Measurements from ENCODE around the gene EEIG1. TPM values are rescaled to one million over a fixed set of nuclear protein-coding genes. Genes with fewer than 3 reads are reported as not detected.

The EEIG1 gene
- total RNA-seq, 3 donors from 2014 or later: 127 to 168 (median 144) TPM

DNA sequence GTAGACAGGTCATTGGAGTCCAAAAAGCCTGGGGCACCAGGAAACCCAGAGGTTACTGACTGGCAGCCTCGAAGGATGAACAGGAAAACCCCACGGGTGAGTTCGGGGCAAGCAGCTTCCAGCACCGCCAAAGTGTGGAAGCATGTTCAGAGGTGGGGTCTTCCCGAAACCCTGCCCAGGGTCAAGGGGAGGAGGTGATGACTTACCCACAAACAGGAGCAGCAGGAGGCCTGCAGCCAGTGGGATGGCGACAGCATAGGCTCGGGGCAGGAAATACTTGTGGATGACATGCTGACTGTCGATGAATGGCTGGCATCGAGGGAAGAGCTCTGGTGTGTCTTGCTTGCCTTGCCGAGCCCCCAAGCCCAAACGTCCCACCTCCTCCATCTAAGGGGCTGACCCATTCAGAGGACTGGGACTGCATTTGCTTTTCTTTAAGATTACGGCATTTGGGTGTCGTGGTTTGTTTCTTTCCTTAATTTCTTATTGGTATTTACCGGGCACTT lies 44.4 kb downstream of the EEIG1 start:
- intact Hi-C loops (cut with DNase I, micrococcal nuclease): no loop called here
- Histone ChIP-seq H3K4me3 (no peak overlapping the region), H3K4me1 (ENCODE audit: low read depth) (peaks cover 17% of the 10 kb centered on the region), H3K36me3 (ENCODE audit: low read depth) (no peaks in the 10 kb centered on the region), H3K9me3 (no peaks in the 10 kb centered on the region)
- TF ChIP-seq, protein P1, sequence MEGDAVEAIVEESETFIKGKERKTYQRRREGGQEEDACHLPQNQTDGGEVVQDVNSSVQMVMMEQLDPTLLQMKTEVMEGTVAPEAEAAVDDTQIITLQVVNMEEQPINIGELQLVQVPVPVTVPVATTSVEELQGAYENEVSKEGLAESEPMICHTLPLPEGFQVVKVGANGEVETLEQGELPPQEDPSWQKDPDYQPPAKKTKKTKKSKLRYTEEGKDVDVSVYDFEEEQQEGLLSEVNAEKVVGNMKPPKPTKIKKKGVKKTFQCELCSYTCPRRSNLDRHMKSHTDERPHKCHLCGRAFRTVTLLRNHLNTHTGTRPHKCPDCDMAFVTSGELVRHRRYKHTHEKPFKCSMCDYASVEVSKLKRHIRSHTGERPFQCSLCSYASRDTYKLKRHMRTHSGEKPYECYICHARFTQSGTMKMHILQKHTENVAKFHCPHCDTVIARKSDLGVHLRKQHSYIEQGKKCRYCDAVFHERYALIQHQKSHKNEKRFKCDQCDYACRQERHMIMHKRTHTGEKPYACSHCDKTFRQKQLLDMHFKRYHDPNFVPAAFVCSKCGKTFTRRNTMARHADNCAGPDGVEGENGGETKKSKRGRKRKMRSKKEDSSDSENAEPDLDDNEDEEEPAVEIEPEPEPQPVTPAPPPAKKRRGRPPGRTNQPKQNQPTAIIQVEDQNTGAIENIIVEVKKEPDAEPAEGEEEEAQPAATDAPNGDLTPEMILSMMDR (IDR thresholded peaks at IDR 0.05): no peak
- no peak for DNase-seq
- ATAC-seq: no peak

DNA sequence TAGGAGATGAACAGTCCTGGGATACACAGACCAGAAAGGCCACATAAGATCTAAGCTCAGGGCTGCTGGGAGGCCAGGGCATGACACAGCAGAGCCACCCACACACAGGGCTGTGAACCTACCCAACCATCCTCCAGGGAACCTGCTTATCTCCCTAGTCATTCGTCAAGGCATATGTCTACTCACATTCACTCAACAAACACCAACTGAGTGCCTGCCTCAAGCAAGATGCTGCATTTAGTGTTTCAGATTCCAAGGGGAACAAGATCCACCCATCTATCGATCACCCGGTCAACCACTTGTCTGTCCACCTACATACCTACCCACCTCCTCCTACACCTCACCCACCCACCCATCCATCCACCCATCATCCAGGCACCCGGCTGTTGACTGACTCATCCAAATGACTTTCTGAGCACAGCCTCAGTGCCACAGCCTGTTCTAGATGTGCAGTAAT lies 45.0 kb downstream of the EEIG1 start:
- DNase-seq (no peak), ATAC-seq (no peak)
- Histone ChIP-seq H3K4me1 (ENCODE audit: low read depth) (peaks cover 22% of the 10 kb centered on the region), H3K4me3 (no peak overlapping the region), H3K36me3 (ENCODE audit: low read depth) (no peaks in the 10 kb centered on the region), H3K9me3 (no peaks in the 10 kb centered on the region)
- intact Hi-C loops (cut with DNase I, micrococcal nuclease): no loop called here
- TF ChIP-seq, protein P1 (IDR thresholded peaks at IDR 0.05): no peak

DNA sequence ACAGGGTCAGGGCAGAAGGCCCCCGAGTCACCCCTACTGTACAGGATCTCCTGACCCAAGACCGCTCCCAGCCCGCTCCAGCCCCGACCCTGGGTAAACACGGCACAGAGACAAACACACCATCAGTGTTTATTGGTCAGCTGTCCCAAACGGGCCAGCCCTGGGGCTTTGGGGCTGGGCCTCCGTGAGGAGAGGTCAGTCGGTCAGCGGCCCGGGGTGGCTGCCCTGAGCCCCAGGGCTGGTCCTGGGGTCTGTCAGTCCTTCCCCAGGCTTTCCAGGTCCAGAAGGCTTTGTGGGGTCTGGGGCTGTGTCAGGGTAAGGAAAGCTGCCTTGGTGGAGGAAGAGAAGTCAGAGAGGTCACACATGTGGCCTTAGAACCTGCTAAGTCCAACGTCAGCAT lies 45.8 kb downstream of the EEIG1 start:
- intact Hi-C loops (cut with DNase I, micrococcal nuclease): no loop called here
- Histone ChIP-seq H3K9me3 (no peaks in the 10 kb centered on the region), H3K4me3 (no peak overlapping the region), H3K36me3 (ENCODE audit: low read depth) (no peaks in the 10 kb centered on the region), H3K4me1 (ENCODE audit: low read depth) (peaks cover 24% of the 10 kb centered on the region)
- TF ChIP-seq, protein P1 (IDR thresholded peaks at IDR 0.05): no peak
- no peak for DNase-seq
- no peak for ATAC-seq

DNA sequence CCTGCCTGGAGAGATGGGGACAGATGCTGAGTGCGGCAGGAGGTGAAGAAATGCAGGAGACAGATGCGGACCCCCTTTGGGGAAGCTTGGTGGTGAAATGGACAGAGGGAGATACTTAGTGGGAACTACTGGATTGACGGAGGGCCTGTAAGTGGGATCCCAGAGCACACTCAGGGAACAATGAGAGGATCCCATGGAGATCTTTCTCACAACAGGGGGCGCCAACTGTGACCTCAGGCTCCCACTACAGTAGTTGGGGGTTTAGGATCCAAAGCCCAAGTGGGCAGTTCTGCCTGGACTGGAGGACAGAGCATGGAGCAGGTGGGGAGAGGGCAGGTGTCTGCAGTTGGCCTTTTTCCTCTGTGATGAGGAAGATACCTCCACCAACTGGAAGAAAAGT lies 46.5 kb downstream of the EEIG1 start:
- intact Hi-C loops (cut with DNase I, micrococcal nuclease): no loop called here
- TF ChIP-seq, protein P1 (IDR thresholded peaks at IDR 0.05): no peak

DNA sequence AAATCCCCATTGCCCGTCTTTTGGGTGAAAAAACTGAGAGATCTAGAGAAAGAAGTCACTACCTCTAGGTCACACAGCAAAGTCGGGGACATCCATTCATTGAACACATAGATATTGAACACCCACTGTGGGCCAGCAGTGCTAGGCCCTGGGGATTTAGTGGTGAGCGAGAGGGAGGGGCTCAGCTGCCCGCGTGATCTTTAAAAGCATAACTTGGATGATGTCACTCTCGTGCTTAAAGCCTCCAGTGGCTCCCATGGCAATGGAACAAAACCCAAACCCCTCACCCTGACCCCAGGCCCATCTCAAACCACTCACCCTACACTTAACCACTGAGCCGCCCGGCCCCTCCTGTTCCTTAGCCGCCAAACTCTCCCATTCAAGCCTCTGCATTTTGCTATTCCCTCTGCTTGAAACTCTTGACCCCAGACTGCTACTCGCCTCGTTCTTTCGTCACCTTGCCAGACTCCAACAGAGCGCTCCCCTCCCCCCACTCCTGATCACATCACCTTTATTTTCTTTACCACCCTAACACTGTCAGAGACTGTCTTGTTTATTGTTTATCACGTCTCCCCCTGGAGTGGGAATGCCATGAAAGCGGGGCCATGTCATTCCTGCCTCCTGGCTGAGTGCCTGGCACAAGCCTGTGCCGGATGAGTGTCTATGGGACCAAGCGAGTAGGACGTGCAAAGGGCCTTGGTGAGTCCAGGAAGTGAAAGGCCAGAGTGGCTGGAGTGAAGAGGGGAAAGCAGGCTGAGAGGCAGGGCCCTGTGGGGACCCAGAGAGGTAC lies 49.5 kb downstream of the EEIG1 start:
- TF ChIP-seq, protein P1 (IDR thresholded peaks at IDR 0.05): no peak

More for the DNA sequence above, 46.5 kb downstream of the EEIG1 start:
- Histone ChIP-seq H3K36me3 (ENCODE audit: low read depth) (no peaks in the 10 kb centered on the region), H3K4me1 (ENCODE audit: low read depth) (peaks cover 24% of the 10 kb centered on the region), H3K9me3 (no peaks in the 10 kb centered on the region), H3K4me3 (no peak overlapping the region)
- ATAC-seq (no peak), DNase-seq (no peak)

More for the DNA sequence above, 49.5 kb downstream of the EEIG1 start:
- intact Hi-C loops (cut with DNase I, micrococcal nuclease): no loop called here
- peaks cover 25% of the 10 kb centered on the region for H3K4me1 ChIP-seq (ENCODE audit: low read depth)
- no peaks in the 10 kb centered on the region for H3K36me3 ChIP-seq (ENCODE audit: low read depth)
- H3K9me3 ChIP-seq: no peaks in the 10 kb centered on the region
- no peak for DNase-seq
- ATAC-seq: peak; percentile 1
- no peak overlapping the region for H3K4me3 ChIP-seq

Other genes with a start within 250 kb of the EEIG1 start
- gene TOR2A, start 245.7 kb downstream of the EEIG1 start, total RNA-seq: 10 to 100 TPM; 19.7 to 30.2 (median 28.2) TPM
- gene SH2D3C, start 202.3 kb downstream of the EEIG1 start, total RNA-seq: 1 to 10 TPM; 3.2 to 7.4 (median 4.7) TPM
- gene CDK9, start 195.0 kb downstream of the EEIG1 start, total RNA-seq: 100 to 1,000 TPM in 1 of 3 donors, 10 to 100 TPM in 2; 67.8 to 111 (median 75.9) TPM
- 10 to 100 TPM; 41.0 to 46.5 (median 41.3) TPM for gene FPGS, start 178.1 kb downstream of the EEIG1 start, total RNA-seq
- 10 to 100 TPM; 18.3 to 35.5 (median 34.8) TPM for gene ENG, start 126.3 kb downstream of the EEIG1 start, total RNA-seq
- gene AK1, start 103.3 kb downstream of the EEIG1 start, total RNA-seq: 100 to 1,000 TPM in 2 of 3 donors, 10 to 100 TPM in 1; 66.7 to 157 (median 106) TPM
- gene ST6GALNAC6, start 81.4 kb downstream of the EEIG1 start, total RNA-seq: 100 to 1,000 TPM; 121 to 266 (median 175) TPM
- 10 to 100 TPM; 31.0 to 39.2 (median 37.2) TPM for gene ST6GALNAC4, start 63.9 kb downstream of the EEIG1 start, total RNA-seq
- 1 to 10 TPM in 2 of 3 donors, under 1 TPM in 1; 0.58 to 1.9 (median 1.1) TPM for gene PIP5KL1, start 50.2 kb downstream of the EEIG1 start, total RNA-seq
- 10 to 100 TPM; 23.0 to 30.4 (median 29.4) TPM for gene DPM2, start 43.1 kb downstream of the EEIG1 start, total RNA-seq
- 10 to 100 TPM; 10.4 to 12.6 (median 11.9) TPM for gene NAIF1, start 86.3 kb upstream of the EEIG1 start, total RNA-seq
- gene SLC25A25, start 87.2 kb upstream of the EEIG1 start, total RNA-seq: 10 to 100 TPM; 19.1 to 27.3 (median 21.3) TPM
- 10 to 100 TPM; 65.3 to 99.7 (median 90.6) TPM for gene PTGES2, start 146.7 kb upstream of the EEIG1 start, total RNA-seq
- gene LCN2, start 168.5 kb upstream of the EEIG1 start, total RNA-seq: 100 to 1,000 TPM in 1 of 3 donors, 10 to 100 TPM in 2; 16.8 to 456 (median 20.5) TPM
- gene BBLN, start 179.3 kb upstream of the EEIG1 start, total RNA-seq: 10 to 100 TPM; 33.7 to 46.8 (median 37.6) TPM
- gene CIZ1, start 210.6 kb upstream of the EEIG1 start, total RNA-seq: 100 to 1,000 TPM in 2 of 3 donors, 10 to 100 TPM in 1; 88.0 to 176 (median 105) TPM
- gene DNM1, start 222.4 kb upstream of the EEIG1 start, total RNA-seq: 10 to 100 TPM in 1 of 3 donors, 1 to 10 TPM in 2; 4.0 to 19.0 (median 6.7) TPM

Measured in mucosa of descending colon (tissue), 3 donors.